Peyer's patch (tissue), 4 donors: ENCODE measurements around the gene TCEANC.

Source experiments
- POLR2A ChIP-seq, 2 donors: fragments of 450-650 bp; IDR thresholded peaks; one replicate each; pipeline ENCODE4 v1.5.1; 2017; ENCODE audit warnings: antibody characterized with exemption in 2 of 2, mild to moderate bottlenecking in 2 of 2, moderate library complexity in 2 of 2
- TF ChIP-seq, protein P1 (sequence below), 6 experiments: fragments of 450-650 bp in 4 of 6; fragments of 200-600 bp in 2 of 6; sonication (generic) in 1 of 6; IDR thresholded peaks; one replicate each; pipeline ENCODE4 v1.5.1; 2017 to 2019; ENCODE audit warnings: antibody characterized with exemption in 6 of 6, mild to moderate bottlenecking in 3 of 6, moderate library complexity in 1 of 6

- TF ChIP-seq, protein P1, sequence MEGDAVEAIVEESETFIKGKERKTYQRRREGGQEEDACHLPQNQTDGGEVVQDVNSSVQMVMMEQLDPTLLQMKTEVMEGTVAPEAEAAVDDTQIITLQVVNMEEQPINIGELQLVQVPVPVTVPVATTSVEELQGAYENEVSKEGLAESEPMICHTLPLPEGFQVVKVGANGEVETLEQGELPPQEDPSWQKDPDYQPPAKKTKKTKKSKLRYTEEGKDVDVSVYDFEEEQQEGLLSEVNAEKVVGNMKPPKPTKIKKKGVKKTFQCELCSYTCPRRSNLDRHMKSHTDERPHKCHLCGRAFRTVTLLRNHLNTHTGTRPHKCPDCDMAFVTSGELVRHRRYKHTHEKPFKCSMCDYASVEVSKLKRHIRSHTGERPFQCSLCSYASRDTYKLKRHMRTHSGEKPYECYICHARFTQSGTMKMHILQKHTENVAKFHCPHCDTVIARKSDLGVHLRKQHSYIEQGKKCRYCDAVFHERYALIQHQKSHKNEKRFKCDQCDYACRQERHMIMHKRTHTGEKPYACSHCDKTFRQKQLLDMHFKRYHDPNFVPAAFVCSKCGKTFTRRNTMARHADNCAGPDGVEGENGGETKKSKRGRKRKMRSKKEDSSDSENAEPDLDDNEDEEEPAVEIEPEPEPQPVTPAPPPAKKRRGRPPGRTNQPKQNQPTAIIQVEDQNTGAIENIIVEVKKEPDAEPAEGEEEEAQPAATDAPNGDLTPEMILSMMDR (IDR thresholded peaks at IDR 0.05) = no peak
- no peak for TF ChIP-seq POLR2A (IDR thresholded peaks at IDR 0.05)
Observed at GRCh38 chrX:13605611-13606010, 47.3 kb upstream of the TCEANC start.
